Stimulated activated naive CD8-positive, alpha-beta T cell treated with anti-CD3 and anti-CD28 coated beads, Interleukin-15, amount 100 ng/mL, for 72 hours (primary cell): ENCODE data around the gene NPY2R.

ENCODE experiments used
- ATAC-seq: fragments of 150-1000 bp; cut with Tn5 transposase; 2 replicates; pipeline ENCODE4 v1.10.0; 2021; ENCODE audit warnings: mild to moderate bottlenecking, moderate library complexity
- DNase-seq, 2 donors: peaks; one replicate each; pipeline ENCODE4 v3.0.0; 2021 to 2022
- H3K27ac Mint-ChIP-seq, 2 donors: one replicate each; pipeline ENCODE4 v1.8.0; 2022; ENCODE audit warnings: mild to moderate bottlenecking in 2 of 2, mixed read lengths in 2 of 2, moderate library complexity in 2 of 2
- H3K27me3 Mint-ChIP-seq: one replicate; pipeline ENCODE4 v1.8.0; 2022; ENCODE audit warnings: mixed read lengths
- H3K4me1 Mint-ChIP-seq: one replicate; pipeline ENCODE4 v1.8.0; 2022; ENCODE audit warnings: mild to moderate bottlenecking, mixed read lengths
- H3K4me3 Mint-ChIP-seq, 2 donors: one replicate each; pipeline ENCODE4 v1.8.0; 2022; ENCODE audit warnings: mild to moderate bottlenecking in 2 of 2, mixed read lengths in 2 of 2, moderate library complexity in 1 of 2
- H3K9me3 Mint-ChIP-seq, 2 donors: one replicate each; pipeline ENCODE4 v1.8.0; 2022; ENCODE audit warnings: mixed read lengths in 2 of 2

Gene NPY2R

DNA sequence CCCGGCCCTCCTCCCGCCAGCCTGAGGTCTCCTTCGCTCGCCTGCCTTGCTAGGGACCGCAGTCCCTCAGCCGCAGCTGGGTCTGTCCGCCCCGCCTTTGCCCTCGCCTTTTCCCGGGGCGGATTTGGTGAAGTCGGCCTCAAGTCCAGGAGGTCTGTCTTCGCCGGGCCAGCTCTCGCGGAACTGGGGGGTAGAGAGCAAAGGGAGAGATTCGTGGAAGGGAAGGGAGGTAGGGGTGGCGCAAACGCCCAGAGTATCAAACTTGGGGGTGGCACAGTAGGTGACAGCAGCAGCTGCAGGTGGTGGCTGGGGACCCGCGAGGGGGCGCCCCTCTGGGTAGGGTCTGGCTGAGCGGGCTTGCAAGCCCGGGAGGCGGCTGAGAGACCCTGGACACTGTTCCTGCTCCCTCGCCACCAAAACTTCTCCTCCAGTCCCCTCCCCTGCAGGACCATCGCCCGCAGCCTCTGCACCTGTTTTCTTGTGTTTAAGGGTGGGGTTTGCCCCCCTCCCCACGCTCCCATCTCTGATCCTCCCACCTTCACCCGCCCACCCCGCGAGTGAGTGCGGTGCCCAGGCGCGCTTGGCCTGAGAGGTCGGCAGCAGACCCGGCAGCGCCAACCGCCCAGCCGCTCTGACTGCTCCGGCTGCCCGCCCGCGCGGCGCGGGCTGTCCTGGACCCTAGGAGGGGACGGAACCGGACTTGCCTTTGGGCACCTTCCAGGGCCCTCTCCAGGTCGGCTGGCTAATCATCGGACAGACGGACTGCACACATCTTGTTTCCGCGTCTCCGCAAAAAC lies at the start of gene NPY2R:
Gene NPY2R, plus strand, starts transcription at position 379 of the 797 bp plus-strand sequence. CDS start 5,304 bp downstream, outside the sequence.
- H3K27me3 Mint-ChIP-seq = peaks cover 55% of the 10 kb centered on the region
- peak; percentile 35 for ATAC-seq
- no peaks in the 10 kb centered on the region for H3K9me3 Mint-ChIP-seq
- H3K4me1 Mint-ChIP-seq = no peaks in the 10 kb centered on the region
- no peak within 1 kb of the TSS for H3K27ac Mint-ChIP-seq
- no peak within 1 kb of the TSS for H3K4me3 Mint-ChIP-seq
- no peak for DNase-seq

GRCh38 chr4:155161357-155161756 lies 47.1 kb upstream of the NPY2R start:
- DNase-seq = no peak
- Mint-ChIP-seq H3K4me1 (no peaks in the 10 kb centered on the region), H3K4me3 (no peak overlapping the region), H3K27me3 (no peaks in the 10 kb centered on the region), H3K9me3 (no peaks in the 10 kb centered on the region), H3K27ac (no peak overlapping the region)
- no peak for ATAC-seq

DNA sequence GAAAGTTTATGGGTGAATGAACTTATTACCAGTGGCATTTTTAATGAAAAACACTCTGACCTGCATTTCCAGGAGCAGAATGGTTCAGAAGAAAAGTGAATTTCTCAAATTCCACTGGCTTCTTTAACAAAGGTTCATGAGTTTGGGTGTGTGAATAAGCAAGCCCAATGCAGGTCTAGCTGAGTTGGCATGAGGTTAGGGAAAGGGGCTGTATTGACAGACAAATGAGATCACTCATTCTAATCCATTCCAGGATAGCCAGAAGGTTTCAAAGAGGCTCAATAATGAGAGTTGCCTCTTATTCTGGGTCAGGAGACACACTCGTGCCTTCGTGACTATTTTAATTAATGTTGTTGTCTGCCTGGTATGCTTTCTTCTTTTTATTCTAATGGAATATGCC lies 43.7 kb upstream of the NPY2R start:
- Mint-ChIP-seq H3K9me3 (no peaks in the 10 kb centered on the region), H3K4me3 (no peak overlapping the region), H3K4me1 (no peaks in the 10 kb centered on the region), H3K27me3 (no peaks in the 10 kb centered on the region), H3K27ac (no peak overlapping the region)
- ATAC-seq (no peak), DNase-seq (no peak)

GRCh38 chr4:155170569-155170968 lies 37.9 kb upstream of the NPY2R start:
- Mint-ChIP-seq H3K4me1 (no peaks in the 10 kb centered on the region), H3K27me3 (no peaks in the 10 kb centered on the region), H3K4me3 (no peak overlapping the region), H3K9me3 (no peaks in the 10 kb centered on the region), H3K27ac (no peak overlapping the region)
- DNase-seq (no peak), ATAC-seq (no peak)

- Mint-ChIP-seq H3K9me3 (no peaks in the 10 kb centered on the region), H3K4me3 (no peak overlapping the region), H3K27me3 (no peaks in the 10 kb centered on the region), H3K27ac (no peak overlapping the region), H3K4me1 (no peaks in the 10 kb centered on the region)
- DNase-seq = no peak
- no peak for ATAC-seq
Observed at GRCh38 chr4:155173371-155173770, 35.1 kb upstream of the NPY2R start.

DNA sequence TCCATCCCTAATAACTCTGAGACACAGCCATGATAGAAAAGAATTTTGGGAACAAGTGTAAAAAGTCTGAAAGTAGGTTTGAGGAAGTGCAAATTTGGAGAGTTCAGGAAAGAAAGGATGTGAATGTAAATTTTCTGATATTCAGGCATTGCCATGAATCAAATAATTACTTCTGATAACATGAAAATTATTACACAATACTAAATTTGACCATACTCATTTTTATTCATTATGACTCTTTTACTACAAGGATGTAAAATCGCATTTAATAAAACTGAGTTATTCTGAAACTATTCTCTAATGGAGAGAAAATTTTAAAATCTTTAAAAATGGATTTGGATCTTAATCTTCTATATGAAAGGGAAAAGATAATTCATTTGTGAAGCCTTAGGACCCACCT lies 33.8 kb upstream of the NPY2R start:
- Mint-ChIP-seq H3K27ac (no peak overlapping the region), H3K4me1 (no peaks in the 10 kb centered on the region), H3K4me3 (no peak overlapping the region), H3K9me3 (no peaks in the 10 kb centered on the region), H3K27me3 (no peaks in the 10 kb centered on the region)
- DNase-seq = no peak
- no peak for ATAC-seq

GRCh38 chr4:155179216-155179615 lies 29.2 kb upstream of the NPY2R start:
- DNase-seq = no peak
- H3K4me3 Mint-ChIP-seq = no peak overlapping the region
- no peak for ATAC-seq
- H3K9me3 Mint-ChIP-seq = no peaks in the 10 kb centered on the region
- no peaks in the 10 kb centered on the region for H3K4me1 Mint-ChIP-seq
- H3K27ac Mint-ChIP-seq = no peak overlapping the region
- no peaks in the 10 kb centered on the region for H3K27me3 Mint-ChIP-seq

DNA sequence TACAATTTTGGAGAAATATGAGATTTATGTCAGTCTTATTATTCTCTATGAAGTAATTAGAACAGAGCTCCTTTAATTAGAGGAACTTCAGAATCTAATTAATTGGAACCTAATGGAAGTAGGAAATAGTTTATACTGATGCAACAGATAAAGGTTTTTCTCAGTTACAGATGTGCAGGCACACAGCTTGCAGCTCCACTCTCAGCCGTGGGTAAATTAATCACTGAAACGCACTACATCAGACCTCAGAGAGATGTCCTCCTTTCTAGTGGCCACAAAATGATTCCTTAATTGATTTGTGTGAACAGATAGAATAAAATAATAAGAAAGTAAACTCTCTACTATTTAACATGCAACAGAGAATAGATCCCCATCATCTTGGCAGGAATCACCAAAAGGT lies 21.5 kb upstream of the NPY2R start:
- no peaks in the 10 kb centered on the region for H3K4me1 Mint-ChIP-seq
- ATAC-seq = no peak
- no peak for DNase-seq
- no peaks in the 10 kb centered on the region for H3K9me3 Mint-ChIP-seq
- no peak overlapping the region for H3K4me3 Mint-ChIP-seq
- no peak overlapping the region for H3K27ac Mint-ChIP-seq
- H3K27me3 Mint-ChIP-seq = no peaks in the 10 kb centered on the region

DNA sequence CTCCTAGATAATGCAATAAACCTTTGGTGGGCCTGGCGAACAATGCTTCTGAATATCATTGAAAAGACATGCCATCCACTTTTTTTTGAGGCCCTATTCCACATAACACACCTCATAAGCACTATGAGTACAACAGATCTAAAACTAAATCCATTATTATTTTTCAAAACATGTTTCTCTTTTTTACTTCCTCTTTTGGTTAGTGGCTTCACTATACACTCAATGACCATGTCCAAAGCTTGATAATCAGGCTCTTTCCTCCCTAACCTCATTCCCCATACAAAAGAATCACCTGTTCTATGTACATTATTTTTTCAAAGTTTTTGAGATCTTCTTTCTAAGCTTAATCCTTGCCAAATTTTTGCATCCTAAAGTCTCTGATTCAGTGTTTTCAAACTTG lies 20.4 kb upstream of the NPY2R start:
- Mint-ChIP-seq H3K4me1 (no peaks in the 10 kb centered on the region), H3K9me3 (no peaks in the 10 kb centered on the region), H3K27ac (no peak overlapping the region), H3K27me3 (no peaks in the 10 kb centered on the region), H3K4me3 (no peak overlapping the region)
- no peak for DNase-seq
- ATAC-seq = no peak

DNA sequence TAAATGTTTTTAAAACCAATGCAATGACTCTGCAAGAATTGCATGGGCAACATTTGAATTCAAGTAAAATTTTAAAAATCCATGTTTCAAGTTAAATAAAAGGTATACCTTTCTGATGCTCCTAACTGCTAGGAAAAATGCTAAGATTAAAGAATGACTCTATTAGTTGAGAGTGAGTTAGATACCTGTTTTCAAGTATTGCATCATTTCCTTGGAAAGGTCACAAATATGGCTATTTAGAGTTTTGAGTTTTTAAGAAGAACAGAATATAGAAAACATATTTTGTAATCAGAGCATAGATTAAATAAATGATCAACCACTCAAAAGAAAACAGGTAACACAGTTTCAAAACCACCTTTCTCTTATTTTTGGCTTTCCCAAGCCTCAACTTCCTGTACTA lies 18.3 kb upstream of the NPY2R start:
- ATAC-seq (no peak), DNase-seq (no peak)
- Mint-ChIP-seq H3K4me3 (no peak overlapping the region), H3K27ac (no peak overlapping the region), H3K9me3 (no peaks in the 10 kb centered on the region), H3K27me3 (no peaks in the 10 kb centered on the region), H3K4me1 (no peaks in the 10 kb centered on the region)

DNA sequence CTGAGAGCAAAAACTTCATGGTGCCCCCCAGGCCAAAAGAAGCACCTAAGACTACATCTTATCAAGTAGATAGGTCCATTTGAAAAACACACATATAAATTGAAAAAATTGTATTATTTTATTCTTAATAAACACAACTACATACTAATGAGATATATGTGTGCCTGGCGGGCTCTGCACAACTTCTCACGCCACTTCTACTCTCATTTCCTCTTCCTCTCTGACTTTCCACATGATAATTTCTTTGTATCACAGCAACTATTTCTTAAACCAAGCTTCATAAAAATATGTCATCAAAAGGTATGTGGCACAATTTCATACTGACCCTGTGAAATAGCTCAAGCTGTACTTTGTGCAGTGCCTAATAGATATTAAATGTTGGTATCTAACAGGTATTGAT lies 10.7 kb upstream of the NPY2R start:
- Mint-ChIP-seq H3K9me3 (no peaks in the 10 kb centered on the region), H3K27me3 (no peaks in the 10 kb centered on the region), H3K27ac (no peak overlapping the region), H3K4me1 (no peaks in the 10 kb centered on the region), H3K4me3 (no peak overlapping the region)
- no peak for ATAC-seq
- no peak for DNase-seq

- Mint-ChIP-seq H3K9me3 (no peaks in the 10 kb centered on the region), H3K27ac (no peak overlapping the region), H3K4me3 (no peak overlapping the region), H3K27me3 (peaks cover 55% of the 10 kb centered on the region), H3K4me1 (no peaks in the 10 kb centered on the region)
- DNase-seq (no peak), ATAC-seq (no peak)
Observed at GRCh38 chr4:155207534-155208257, 740 bp upstream of the NPY2R start.

DNA sequence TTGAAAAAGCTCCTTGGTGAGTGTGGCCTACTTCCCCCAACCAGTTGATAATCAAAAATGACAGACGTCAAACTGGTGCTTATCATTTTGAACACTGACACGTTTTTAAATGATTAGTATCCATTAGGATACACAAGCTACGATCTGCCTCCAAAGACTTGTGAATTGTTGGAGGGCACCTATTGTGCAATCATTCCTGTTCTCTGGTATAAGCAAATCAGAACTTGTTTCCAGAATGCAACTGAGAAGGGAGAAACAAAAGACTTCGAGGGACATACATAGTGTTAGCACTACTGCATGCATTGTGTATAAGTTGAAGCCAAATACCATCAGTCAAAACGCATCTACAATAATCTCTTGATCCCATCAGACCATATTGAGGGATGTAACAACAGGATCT lies 11.6 kb downstream of the NPY2R start:
- DNase-seq (no peak), ATAC-seq (no peak)
- H3K27me3 Mint-ChIP-seq = no peaks in the 10 kb centered on the region
- no peaks in the 10 kb centered on the region for H3K9me3 Mint-ChIP-seq
- H3K4me3 Mint-ChIP-seq = no peak overlapping the region
- no peaks in the 10 kb centered on the region for H3K4me1 Mint-ChIP-seq
- no peak overlapping the region for H3K27ac Mint-ChIP-seq

GRCh38 chr4:155227131-155227530 lies 18.7 kb downstream of the NPY2R start:
- H3K27me3 Mint-ChIP-seq = no peaks in the 10 kb centered on the region
- DNase-seq (no peak), ATAC-seq (no peak)
- H3K9me3 Mint-ChIP-seq = no peaks in the 10 kb centered on the region
- H3K4me1 Mint-ChIP-seq = no peaks in the 10 kb centered on the region
- no peak overlapping the region for H3K27ac Mint-ChIP-seq
- H3K4me3 Mint-ChIP-seq = no peak overlapping the region

DNA sequence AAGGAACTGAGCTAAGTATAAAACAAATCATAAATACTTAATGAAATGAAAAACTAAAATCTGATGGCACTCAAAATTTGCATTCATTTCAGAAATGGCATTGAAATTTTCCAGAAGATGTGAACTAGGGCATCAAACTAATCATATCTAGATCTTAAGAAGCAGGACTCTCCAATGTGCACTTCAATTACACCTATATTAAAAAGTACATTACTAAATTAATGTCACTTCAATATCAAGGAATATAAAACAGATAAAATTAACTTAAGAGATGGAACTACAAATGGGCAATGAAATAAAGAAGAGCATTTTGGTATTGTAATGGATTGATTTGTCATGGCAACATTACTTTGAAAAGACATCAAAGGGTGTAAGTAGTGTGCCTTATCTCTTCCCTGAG lies 20.3 kb downstream of the NPY2R start:
- Mint-ChIP-seq H3K27ac (no peak overlapping the region), H3K27me3 (no peaks in the 10 kb centered on the region), H3K4me3 (no peak overlapping the region), H3K4me1 (no peaks in the 10 kb centered on the region), H3K9me3 (no peaks in the 10 kb centered on the region)
- ATAC-seq = no peak
- no peak for DNase-seq

DNA sequence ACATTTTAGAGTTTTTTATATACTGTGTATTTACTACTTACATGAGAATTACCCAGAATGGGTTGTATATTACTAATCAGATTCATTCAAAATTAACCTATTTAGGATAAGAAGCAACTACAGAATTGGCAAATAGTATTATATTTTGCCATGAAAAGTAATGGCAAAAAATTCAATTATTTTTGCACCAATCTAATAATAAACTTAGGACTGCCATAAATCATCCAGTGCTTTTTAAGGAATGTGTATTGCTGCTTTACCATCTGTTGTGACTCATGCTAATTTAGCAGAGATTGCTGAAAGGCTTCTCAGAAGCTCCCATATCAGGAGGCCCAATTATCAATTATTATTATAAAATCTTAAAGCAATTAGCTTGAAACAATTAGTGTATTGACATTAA lies 24.0 kb downstream of the NPY2R start:
- Mint-ChIP-seq H3K27ac (no peak overlapping the region), H3K27me3 (no peaks in the 10 kb centered on the region), H3K9me3 (no peaks in the 10 kb centered on the region), H3K4me3 (no peak overlapping the region), H3K4me1 (no peaks in the 10 kb centered on the region)
- DNase-seq = no peak
- no peak for ATAC-seq

GRCh38 chr4:155234206-155234605 lies 25.8 kb downstream of the NPY2R start:
- Mint-ChIP-seq H3K27ac (no peak overlapping the region), H3K4me3 (no peak overlapping the region), H3K4me1 (no peaks in the 10 kb centered on the region), H3K9me3 (no peaks in the 10 kb centered on the region), H3K27me3 (no peaks in the 10 kb centered on the region)
- no peak for ATAC-seq
- DNase-seq = no peak
